CD4-positive, alpha-beta T cell treated with Interleukin-2 at 100 ng/mL for 4 hours (primary cell): ENCODE data around the gene F2RL1.
A peak's percentile ranks its signal among the peaks of the same experiment; 100 is the strongest.
"Not testable (repeated sequence)": the region's sequence is repeated elsewhere in the genome, so short reads cannot be mapped to it uniquely, and the experiment has no call there.

Source experiments
- DNase-seq: peaks from one replicate; pipeline ENCODE4 v3.0.0-alpha.2; 2020; ENCODE audit warnings: low spot score

The F2RL1 gene

DNA sequence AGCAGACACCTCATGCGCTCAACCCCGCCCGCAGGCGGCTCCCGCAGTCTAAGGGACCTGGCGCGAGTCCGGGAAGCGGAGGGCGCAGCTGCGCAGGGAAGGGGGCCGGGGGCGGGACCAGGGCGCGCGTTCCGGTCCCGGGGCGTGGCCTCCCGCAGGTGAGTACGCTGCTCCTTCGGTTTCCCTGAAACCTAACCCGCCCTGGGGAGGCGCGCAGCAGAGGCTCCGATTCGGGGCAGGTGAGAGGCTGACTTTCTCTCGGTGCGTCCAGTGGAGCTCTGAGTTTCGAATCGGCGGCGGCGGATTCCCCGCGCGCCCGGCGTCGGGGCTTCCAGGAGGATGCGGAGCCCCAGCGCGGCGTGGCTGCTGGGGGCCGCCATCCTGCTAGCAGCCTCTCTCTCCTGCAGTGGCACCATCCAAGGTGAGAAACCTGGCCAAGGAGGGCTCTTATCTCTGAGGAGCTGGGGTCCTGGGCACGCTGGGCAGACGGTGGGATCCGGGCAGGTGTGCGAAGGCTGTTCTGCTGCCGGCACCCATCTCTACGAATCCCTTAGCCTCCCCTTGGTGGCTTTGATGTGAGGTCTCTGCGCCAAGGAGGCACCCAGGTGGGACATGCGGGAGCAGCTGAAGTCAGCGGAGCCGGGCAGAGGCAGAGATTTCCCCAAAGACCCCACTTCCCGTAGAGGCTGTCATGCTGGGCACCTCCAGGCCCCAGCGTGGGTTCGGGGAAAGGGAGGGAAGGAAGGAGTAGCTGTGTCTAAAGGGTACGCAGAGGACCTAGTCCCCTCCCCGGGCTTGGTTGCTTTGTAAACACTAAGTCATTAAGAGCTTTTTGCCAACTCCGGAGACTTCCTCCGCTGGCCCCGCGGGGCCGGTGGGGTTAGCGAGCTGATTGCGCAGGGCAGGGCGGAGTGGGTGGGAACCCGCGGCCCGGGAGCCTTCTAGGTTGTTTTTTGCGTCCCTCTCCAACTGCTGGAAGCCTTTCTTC lies at the start of gene F2RL1:
Gene F2RL1, plus strand, starts transcription at position 187 of the 988 bp plus-strand sequence. Its CDS starts 153 bp downstream, at position 340.
- DNase-seq, result peak; percentile 44

DNA sequence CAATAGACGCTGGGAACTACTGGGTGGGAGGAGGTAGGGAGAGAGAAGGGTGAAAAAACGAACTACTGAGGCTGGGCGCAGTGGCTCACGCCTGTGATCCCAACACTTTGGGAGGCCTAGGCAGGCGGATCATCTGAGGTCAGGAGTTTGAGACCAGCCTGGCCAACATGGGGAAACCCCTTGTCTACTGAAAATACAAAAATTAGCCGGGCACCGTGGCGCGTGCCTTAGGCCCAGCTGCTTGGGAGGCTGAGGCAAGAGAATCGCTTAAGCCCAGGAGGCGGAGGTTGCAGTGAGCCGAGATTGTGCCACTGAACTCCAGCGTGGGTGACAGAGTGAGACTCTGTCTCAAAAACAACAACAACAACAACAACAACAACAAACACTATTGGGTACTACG lies 47.8 kb upstream of the F2RL1 start:
- not testable (repeated sequence) for DNase-seq

- DNase-seq, result no peak
Observed at GRCh38 chr5:76771705-76772405, 47.0 kb upstream of the F2RL1 start.

DNA sequence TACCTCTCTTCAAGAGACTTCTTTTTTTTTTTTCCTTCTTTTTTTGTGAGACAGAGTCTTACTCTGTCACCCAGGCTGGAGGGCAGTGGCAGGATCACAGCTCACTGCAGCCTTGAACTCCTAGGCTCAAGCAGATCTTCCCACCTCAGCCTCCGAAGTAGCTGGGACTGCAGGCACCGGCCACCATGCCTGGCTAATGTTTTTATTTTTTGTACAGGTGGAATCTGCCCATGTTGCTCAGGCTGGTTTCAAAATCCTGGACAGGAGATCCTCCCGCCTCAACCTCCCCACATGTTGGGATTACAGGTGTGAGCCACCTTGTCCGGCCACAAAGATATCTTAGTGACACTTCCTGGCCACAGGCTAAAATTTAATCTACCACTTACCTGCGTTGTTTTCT lies 42.9 kb upstream of the F2RL1 start:
- DNase-seq, result no peak

DNA sequence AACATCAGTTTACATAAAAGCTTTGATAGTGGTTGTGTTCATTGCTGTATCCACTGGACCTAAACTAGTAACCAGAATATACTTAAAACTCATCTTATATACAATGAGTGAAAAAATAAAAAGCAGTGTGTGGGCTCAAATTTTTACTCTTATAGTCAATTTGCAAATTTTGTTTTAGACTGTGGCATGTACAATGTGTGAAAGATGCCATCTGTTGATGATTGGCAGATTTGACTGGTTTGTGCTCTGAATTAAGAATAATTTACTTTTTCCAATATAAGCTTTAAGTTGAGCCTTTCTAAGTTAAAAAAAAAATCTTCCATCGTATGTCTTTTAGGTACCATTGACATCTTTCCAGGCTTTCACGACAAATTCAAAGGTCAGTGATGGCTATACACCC lies 42.4 kb upstream of the F2RL1 start:
- no peak for DNase-seq

DNA sequence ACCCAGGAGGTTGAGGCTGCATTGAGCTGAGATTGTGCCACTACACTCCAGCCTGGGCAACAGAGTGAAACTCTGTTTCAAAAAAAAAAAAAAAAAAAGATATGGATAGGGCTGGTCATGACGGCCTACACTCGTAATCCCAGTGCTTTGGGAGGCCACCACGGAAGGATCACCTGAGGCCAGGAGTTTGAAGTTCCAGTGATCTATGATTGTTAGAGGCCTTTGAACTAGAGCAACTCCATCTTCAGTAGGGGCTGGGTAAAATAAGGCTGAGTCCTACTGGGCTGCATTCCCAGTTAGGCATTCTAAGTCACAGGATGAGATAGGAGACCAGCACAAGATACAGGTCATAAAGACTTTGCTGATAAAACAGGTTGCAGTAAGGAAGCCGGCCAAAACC lies 38.2 kb upstream of the F2RL1 start:
- not testable (repeated sequence) for DNase-seq

- DNase-seq, result no peak
Observed at GRCh38 chr5:76781775-76782174, 37.1 kb upstream of the F2RL1 start.

DNA sequence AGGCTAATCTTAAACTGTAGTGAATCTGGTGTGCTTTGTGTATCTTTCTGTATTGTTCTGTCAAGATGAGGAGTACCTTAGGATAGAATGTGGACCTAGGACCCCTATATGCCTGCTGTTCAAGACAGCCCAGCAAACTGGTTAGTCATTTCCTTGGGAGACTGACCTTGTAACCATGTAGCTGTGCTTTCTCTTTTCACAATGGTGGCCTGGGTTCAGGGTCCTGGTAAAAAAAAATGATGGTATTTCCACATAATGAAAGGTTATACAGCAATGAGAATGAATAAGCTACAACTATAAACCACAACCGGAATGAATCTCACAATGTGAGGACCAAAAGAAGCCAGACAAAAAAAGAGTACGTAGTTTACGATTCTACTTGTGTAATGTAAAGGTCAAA lies 36.4 kb upstream of the F2RL1 start:
- no peak for DNase-seq

DNA sequence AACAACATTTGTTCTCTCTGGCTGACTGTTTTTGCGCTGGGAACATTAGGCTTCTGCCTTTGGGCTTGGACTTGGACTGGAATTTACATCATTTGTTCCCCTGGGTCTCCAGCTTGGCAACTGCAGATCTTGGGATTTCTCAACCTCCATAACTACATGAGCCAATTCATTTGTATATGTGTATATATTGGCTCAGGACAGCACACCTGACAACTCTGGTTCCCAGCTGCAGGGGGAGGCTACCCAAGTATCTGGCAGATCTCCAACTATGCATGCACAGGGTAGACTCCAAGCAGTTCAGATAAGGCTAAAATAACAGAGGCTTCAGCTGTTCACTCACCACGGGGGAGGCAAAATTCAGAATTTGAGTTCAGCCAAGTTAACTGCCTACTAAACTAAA lies 31.6 kb upstream of the F2RL1 start:
- no peak for DNase-seq

- DNase-seq, result no peak
Observed at GRCh38 chr5:76788362-76788761, 30.5 kb upstream of the F2RL1 start.

DNA sequence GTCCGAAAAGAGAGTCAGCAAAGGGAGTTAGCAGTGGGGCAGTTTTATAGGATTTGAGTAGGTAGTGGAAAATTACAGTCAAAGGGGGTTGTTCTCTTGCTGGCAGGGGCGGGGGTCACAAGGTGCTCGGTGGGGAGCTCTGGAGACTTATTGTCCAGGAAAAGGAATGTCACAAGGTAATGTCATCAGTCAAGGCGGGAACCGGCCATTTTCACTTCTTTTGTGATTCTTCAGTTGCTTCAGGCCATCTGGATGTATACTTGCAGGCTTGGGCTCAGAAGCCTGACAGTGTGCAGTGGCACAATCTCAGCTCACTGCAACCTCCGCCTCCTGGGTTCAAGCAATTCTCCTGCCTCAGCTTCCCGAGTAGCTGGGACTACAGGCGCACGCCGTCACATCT lies 29.6 kb upstream of the F2RL1 start:
- DNase-seq, result not testable (repeated sequence)

DNA sequence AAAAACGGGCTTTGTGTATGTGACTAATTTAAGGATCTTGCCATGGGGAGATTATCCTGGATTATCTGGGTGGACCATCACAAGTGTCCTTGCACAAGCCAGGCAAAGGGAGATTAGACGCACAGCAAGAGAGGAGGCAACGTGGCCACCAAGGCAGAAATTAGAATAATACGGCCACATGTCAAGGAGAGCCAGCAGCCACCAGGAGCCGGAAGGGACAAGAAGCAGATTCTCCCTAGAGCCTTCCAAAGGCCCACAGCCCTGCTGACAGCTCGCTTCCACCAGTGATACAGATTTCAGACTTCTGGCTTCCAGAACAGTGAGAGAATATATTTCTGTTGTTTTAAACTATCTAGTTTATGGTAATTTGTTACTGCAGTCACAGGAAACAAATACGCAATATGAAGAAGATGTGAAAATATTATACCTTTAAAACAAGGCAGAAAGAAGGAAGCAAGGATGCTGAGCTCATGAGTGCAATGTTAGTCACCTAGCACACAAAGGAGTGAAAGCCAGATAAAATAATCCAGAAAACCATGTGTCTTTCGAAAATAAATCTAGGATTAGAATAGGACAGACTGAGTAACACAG lies 28.7 kb upstream of the F2RL1 start:
- DNase-seq, result no peak

DNA sequence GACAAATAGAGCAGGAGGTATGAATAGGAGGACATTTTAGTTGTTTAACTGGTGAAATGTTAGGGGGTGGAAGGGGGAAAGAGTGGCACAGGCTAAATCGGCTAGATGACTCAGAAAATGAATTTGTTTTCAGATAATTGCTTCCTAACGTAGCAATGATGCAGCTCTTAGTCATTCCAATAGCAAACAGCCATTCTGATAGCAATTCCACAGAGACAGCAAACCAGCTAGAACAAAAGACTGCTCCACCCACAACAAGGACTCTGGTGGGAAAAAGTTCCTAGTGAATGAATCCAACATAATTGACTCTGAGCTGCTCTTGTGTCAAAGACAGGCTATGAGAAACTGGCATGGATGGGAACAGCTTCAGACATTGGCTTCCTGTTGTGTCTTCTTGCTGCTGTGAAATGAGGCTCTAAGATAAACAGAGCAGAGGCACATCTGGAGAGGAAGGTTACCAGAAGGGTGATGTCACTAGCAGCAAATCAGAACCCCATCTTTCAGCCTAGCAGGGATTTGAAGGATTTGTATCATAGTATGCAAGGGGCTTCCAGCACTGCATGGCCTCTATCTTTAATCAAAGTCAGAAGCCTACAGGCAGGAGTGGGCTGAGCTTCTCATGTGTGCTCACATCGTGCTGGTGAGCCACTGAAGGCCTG lies 28.1 kb upstream of the F2RL1 start:
- DNase-seq, result peak; percentile 31

DNA sequence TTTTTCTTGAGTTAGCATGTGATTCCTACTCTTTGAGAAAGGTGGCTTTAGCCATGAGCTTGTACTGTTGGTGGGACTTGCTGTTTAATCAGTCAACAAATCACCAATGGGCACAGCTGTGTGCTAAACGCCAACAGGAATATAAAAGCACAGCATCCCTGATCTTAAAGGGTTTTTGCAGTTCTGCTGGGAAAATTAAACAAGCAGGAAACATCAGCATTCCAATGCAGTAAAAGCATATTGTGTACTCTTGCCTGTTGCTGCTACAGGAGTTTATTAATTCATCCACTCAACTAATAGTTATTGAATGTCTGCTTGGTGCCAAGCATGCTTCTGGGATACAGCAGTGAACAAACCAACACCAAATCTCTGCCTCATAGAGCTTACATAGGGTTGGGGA lies 27.4 kb upstream of the F2RL1 start:
- DNase-seq, result no peak

DNA sequence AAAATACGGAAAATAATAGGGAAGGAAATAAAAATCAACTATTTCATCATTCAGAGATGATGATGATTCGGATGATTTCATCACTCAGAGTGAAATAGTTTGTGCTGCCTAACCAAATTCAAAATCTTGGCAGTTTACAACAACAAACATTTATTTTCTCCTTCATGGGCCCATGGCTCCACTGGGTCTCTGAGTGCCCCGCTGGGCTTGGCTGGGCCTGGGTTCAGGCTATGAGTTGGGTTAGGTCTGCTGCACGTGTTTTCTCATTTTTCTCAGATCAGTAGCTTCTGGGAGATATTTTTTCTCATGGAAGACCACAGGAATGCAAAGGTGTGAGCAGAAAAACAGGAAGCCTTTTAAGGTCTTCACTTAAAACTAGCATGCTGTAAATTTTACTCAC lies 24.0 kb upstream of the F2RL1 start:
- DNase-seq, result no peak

GRCh38 chr5:76799588-76799987 lies 19.2 kb upstream of the F2RL1 start:
- DNase-seq, result no peak

GRCh38 chr5:76800579-76800978 lies 18.3 kb upstream of the F2RL1 start:
- no peak for DNase-seq

DNA sequence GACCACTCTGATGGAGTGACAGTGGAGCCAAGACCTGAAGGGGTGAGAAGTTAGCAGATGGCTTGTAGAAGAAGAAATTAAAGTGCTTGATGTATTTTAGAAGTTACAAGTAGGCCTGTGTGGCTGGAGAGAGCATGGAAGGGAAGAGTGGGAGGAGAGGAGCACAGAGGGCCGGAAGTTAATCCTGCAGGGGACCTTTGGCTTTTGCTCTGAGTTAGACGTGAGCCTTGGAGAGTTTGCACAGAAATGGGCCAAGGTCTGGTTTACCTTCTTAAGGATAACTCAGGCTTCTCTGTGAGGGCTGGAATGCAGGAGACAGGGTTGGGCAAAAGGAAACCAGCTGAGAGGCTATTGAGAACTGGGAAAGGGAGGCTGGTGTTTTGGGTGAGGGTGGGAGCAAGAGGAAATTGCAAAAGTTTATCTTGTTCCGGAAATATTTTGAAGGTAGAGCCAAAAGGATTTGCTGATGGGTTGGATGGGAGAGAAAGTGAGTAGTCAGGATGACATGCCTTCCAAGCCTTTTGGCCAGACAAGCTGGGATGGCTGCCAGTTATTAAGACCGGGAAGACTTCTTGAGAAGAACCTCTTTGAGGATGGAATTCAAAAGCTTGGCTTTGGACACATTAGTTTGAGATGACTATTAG lies 17.5 kb upstream of the F2RL1 start:
- DNase-seq, result no peak

DNA sequence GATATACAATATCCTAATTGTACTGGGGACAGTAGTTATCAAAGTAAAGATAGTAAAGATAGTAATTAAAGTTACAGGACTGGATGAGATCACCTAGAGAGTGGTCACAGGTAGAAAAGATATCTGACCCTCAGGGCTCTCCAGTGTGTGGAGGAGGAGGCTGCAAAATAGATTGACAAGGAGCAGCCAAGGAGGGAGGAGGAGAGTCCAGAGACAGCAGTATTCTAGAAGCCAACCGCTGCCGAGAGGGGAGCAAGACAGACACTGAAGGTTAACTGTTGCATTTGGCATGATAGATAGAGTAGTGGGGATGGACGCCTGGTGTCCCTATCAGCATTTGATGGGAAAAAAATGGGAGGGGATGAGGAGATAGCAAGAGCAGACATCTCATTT lies 17.0 kb upstream of the F2RL1 start:
- DNase-seq, result no peak

DNA sequence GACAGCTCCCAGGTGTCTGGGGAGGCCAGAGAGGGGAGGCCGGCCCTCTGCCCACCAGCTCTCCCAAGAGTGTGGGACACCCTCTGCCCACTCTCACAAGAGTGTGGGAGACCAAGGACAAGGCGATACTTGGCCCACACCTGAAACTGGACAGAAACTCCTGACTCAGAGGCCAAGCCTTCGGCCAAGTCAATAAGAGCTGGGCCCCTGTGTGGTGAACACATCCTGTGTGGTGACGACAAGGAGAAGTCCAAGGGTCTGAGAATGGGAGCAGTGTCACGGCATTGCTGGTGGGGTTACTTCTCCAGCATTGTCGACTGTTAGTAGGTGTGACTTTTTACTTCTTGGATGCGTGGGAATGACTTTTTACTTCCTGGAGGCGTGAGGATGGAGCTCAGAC lies 14.6 kb upstream of the F2RL1 start:
- no peak for DNase-seq

- no peak for DNase-seq
Observed at GRCh38 chr5:76805821-76806505, 12.9 kb upstream of the F2RL1 start.
